Pancreas (tissue), 10 donors: ENCODE results near the gene SDK1. TPM values are rescaled to one million over a fixed set of nuclear protein-coding genes. Genes with fewer than 3 reads are reported as not detected.

Experiments used
- ATAC-seq, 4 donors: fragments of 200-7000 bp; cut with Tn5 transposase; one replicate each; pipeline versions ENCODE4 v1.8.0 to v1.9.1; 2020; ENCODE audit warnings: mild to moderate bottlenecking in 4 of 4, moderate library complexity in 4 of 4
- DNase-seq, 6 donors: peaks; one replicate each; pipeline ENCODE4 v3.0.0-alpha.2; 2020
- FAIRE-seq: peaks from 2 replicates; lab custom pipeline; 2012; peaks lifted over from hg19 to GRCh38; lab: Jason Lieb, UNC
- H3K27ac ChIP-seq, 4 donors: fragments of 200-600 bp; sonication (generic); 1 replicate in 3 of 4; 2 replicates in 1 of 4; pipeline versions ENCODE4 v1.5.0 to v1.8.0; 2020
- H3K27me3 ChIP-seq, 4 donors: fragments of 200-600 bp; one replicate each; pipeline ENCODE4 v1.8.0; 2021
- H3K36me3 ChIP-seq, 3 donors: fragments of 200-600 bp; sonication (generic) in 1 of 3; one replicate each; pipeline versions ENCODE4 v1.5.0 to v1.8.0; 2020 to 2021
- H3K4me1 ChIP-seq, 3 donors: fragments of 200-600 bp; one replicate each; pipeline ENCODE4 v1.8.0; 2021
- H3K4me3 ChIP-seq, 4 donors: fragments of 200-600 bp; sonication (generic) in 2 of 4; one replicate each; pipeline versions ENCODE4 v1.5.0 to v1.8.0; 2020 to 2021
- H3K9me3 ChIP-seq, 4 donors: fragments of 200-600 bp; one replicate each; pipeline ENCODE4 v1.8.0; 2021
- CTCF ChIP-seq, 4 donors: fragments of 200-600 bp; sonication (generic) in 3 of 4; IDR thresholded peaks; one replicate each; pipeline versions ENCODE4 v1.5.0 to v1.8.0; 2021; ENCODE audit warnings: antibody characterized with exemption in 4 of 4
- WGBS, 2 donors: extraction: QIAGEN DNeasy Blood & Tissue Kit; methylation state at CpG; one replicate each; pipeline ENCODE4 v1.1.7; 2013; 5-methylcytosine and 5-hydroxymethylcytosine counted together
- intact Hi-C, 3 donors: fragments of 100-400 bp; cut with DNase I; formaldehyde crosslinking; loops; one replicate each; pipeline versions ENCODE4 v1.11.1 to v1.14.2; 2022
- polyA plus RNA-seq, 2 donors: library from polyadenylated mRNA; stranded (reverse); fragments of 200-250 nt; gene quantifications; one replicate each; pipeline ENCODE4 v1.2.3, GENCODE V29; 2013
- total RNA-seq, 6 donors: library from RNA; stranded (reverse); fragmentation: NEBNext Ultra II Directional in 4 of 6; extraction: Animal tissue kit (Norgen Biotek cat#: 25700) in 4 of 6; gene quantifications; one replicate each; pipeline versions ENCODE4 v1.2.1 to v1.2.4, GENCODE V29; 2021 to 2023
- donor health status: healthy with polysubstance abuse.
- donor health status: DM: no; HTN: no; CAD: no; lungs with moderate emphysema.
- donor health status: DM: no; HTN: no; CAD: no.
- donor health status: control.
- donor health status: control.
- donor health status: Bipolar disorder and iron deficiency.
- donor health status: DM: yes; HTN: yes; CAD: no.
- donor health status: DM: no; HTN: no; CAD: no.
- donor health status: DM: no; HTN: no; CAD: no.
- donor health status: DM: yes; HTN: yes; CAD: no.

The SDK1 gene
- total and polyA plus RNA-seq, 8 donors: 10.8 to 30.8 (median 19.8) TPM

DNA sequence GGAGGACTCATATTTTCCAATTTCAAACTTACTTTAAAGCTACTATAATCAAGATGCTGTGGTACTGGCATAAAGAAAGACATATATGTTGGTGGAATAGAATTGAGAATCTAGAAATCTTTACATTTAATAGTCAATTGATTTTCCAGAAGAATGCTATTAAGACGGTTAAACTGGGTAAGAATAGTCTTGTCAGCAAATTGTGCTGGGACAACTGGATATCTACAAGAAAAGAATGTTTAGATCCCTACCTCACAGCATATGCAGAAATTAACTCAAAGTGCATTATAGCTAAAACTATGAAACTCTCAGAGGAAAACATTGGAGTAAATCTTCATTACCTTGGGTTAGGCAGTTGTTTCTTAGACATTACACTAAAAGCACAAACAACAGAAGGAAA, 203.3 kb downstream of the SDK1 start:
- peaks cover 0 to 10% (median 0%) of the 10 kb centered on the region in 3 donors for H3K4me1 ChIP-seq
- WGBS, 2 donors: 95 to 97% methylated on average over 1 of the region's 1 CpG
- no peak overlapping the region for H3K27ac ChIP-seq
- H3K4me3 ChIP-seq: no peak overlapping the region
- intact Hi-C loops: no loop called here
- DNase-seq (no peak), FAIRE-seq (no peak), ATAC-seq (no peak)
- no peaks in the 10 kb centered on the region for H3K27me3 ChIP-seq
- H3K9me3 ChIP-seq: peaks cover 0 to 4% (median 0%) of the 10 kb centered on the region in 4 donors
- no peak for TF ChIP-seq CTCF (IDR thresholded peaks at IDR 0.05)
- no peaks in the 10 kb centered on the region for H3K36me3 ChIP-seq

GRCh38 chr7:3510101-3511020, 209.3 kb downstream of the SDK1 start:
- TF ChIP-seq CTCF (IDR thresholded peaks at IDR 0.05): no peak
- ATAC-seq (peak; percentile 21 to 54 (median 36)), FAIRE-seq (no peak), DNase-seq (no peak)
- H3K4me1 ChIP-seq: no peaks in the 10 kb centered on the region
- no peaks in the 10 kb centered on the region for H3K9me3 ChIP-seq
- H3K27me3 ChIP-seq: no peaks in the 10 kb centered on the region
- no peak overlapping the region for H3K27ac ChIP-seq
- WGBS, 2 donors: 69 to 70% methylated on average over 11 of the region's 11 CpGs
- no peaks in the 10 kb centered on the region for H3K36me3 ChIP-seq
- no peak overlapping the region for H3K4me3 ChIP-seq
- intact Hi-C loops: no loop called here

DNA sequence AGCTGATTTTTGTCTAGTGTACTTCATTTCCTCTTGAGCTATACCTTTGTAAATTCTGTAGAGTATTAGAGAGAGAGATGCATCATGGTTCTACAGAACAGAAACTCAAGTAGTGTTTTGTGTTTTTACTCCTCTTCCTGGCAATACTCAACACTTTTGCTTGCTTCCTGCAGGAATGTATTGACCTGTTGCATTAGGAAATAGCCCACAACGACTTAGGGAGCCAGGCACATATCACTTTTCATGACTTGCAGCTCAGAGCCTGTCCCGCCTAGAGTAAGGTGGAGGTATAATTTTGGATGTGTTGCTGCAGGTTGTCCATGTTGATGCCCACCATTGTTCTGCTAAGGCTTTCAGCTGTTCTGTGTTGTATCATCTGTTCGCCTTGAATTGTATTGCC, 216.3 kb downstream of the SDK1 start:
- H3K27ac ChIP-seq: no peak overlapping the region
- DNase-seq (no peak), FAIRE-seq (no peak), ATAC-seq (peak in 1 of 4 donors; percentile 2)
- peaks cover 28 to 40% (median 32%) of the 10 kb centered on the region in 3 donors for H3K4me1 ChIP-seq
- H3K9me3 ChIP-seq: no peaks in the 10 kb centered on the region
- H3K27me3 ChIP-seq: no peaks in the 10 kb centered on the region
- H3K4me3 ChIP-seq: no peak overlapping the region
- WGBS, 2 donors: 58 to 68% methylated on average over 3 of the region's 3 CpGs
- no peak for TF ChIP-seq CTCF (IDR thresholded peaks at IDR 0.05)
- H3K36me3 ChIP-seq: no peaks in the 10 kb centered on the region
- intact Hi-C loops: no loop called here

DNA sequence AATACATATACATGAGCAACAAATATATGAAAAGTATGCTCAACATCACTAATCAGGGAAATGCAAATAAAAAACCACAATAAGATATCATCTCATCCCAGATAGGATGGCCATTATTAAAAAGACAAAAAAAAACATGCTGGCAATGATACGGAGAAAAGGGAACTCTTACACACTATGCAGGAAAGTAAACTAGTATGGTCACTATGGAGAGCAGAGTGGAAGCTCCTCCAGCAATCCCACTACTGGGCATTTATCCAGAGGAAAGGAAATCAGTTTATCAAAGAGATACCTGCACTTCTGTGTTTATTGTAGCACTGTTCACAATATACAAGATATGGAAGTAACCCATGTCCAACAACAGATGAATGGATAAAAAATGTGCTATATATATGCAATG, 217.5 kb downstream of the SDK1 start:
- ATAC-seq (no peak), FAIRE-seq (no peak), DNase-seq (no peak)
- no peaks in the 10 kb centered on the region for H3K36me3 ChIP-seq
- H3K27ac ChIP-seq: peak overlapping the region in 1 of 4 donors; percentile 79
- no peaks in the 10 kb centered on the region for H3K27me3 ChIP-seq
- intact Hi-C loops: no loop called here
- peaks cover 28 to 40% (median 32%) of the 10 kb centered on the region in 3 donors for H3K4me1 ChIP-seq
- 51 to 55% methylated on average over 1 of the region's 1 CpG for WGBS, 2 donors
- no peak overlapping the region for H3K4me3 ChIP-seq
- TF ChIP-seq CTCF (IDR thresholded peaks at IDR 0.05): no peak
- no peaks in the 10 kb centered on the region for H3K9me3 ChIP-seq

GRCh38 chr7:3520206-3520605, 219.2 kb downstream of the SDK1 start:
- Histone ChIP-seq H3K27me3 (no peaks in the 10 kb centered on the region), H3K9me3 (no peaks in the 10 kb centered on the region), H3K36me3 (no peaks in the 10 kb centered on the region), H3K4me3 (no peak overlapping the region), H3K27ac (peak overlapping the region; percentile 56 to 79 (median 74)), H3K4me1 (peaks cover 28 to 40% (median 32%) of the 10 kb centered on the region in 3 donors)
- no peak for TF ChIP-seq CTCF (IDR thresholded peaks at IDR 0.05)
- ATAC-seq (peak; percentile 96 to 99 (median 97)), DNase-seq (peak in 4 of 6 donors; percentile 37 to 81 (median 68)), FAIRE-seq (peak; percentile 49)
- WGBS, 2 donors: 12 to 14% methylated on average over 2 of the region's 2 CpGs
- intact Hi-C loops: no loop called here
